HCT116 (cell line): ENCODE measurements around the gene GFER. TPM values are rescaled to one million over a fixed set of nuclear protein-coding genes. Genes with fewer than 3 reads are reported as not detected.

Source experiments
- ATAC-seq: fragments of 200-7000 bp; cut with Tn5 transposase; 2 replicates; pipeline ENCODE4 v1.9.1; 2020; ENCODE audit warnings: mild to moderate bottlenecking, moderate library complexity
- BruUV-seq: library from RNA; stranded (reverse); fragments of 400-500 nt; replicated peaks from 2 replicates; lab custom pipeline; 2021; lab: Mats Ljungman, UMichigan
- CTCF ChIA-PET: fragments of 300-600 bp; sonication (Branson Sonifier 250); formaldehyde crosslinking; loops from one replicate; lab custom pipeline; 2021; ENCODE audit warnings: antibody characterized with exemption; lab: Charles Lee
- POLR2A ChIA-PET: fragments of 300-600, 350-600 bp; sonication (Branson Sonifier 250); formaldehyde crosslinking; loops from one replicate; lab custom pipeline; 2021; ENCODE audit warnings: antibody characterized with exemption; lab: Charles Lee
- RAD21 ChIA-PET, 2 experiments: fragments of 300-600 bp; sonication (Branson Sonifier 250); formaldehyde crosslinking; loops; one replicate each; lab custom pipeline; 2023; ENCODE audit warnings: low total read pairs in 2 of 2; ENCODE audit not compliant: uncharacterized antibody in 2 of 2, unreplicated experiment in 2 of 2, low non-redundant PET in 1 of 2; lab: Charles Lee
- DNase-seq: peaks from one replicate; pipeline ENCODE4 v3.0.0-alpha.2; 2010; ENCODE audit warnings: low read depth, low spot score
- H2AFZ ChIP-seq: fragments of 200-600 bp; shearing (Covaris generic), sonication (generic); 2 replicates; pipeline ENCODE4 v1.6.1; 2017; ENCODE audit warnings: low read depth, mixed run types, mixed read lengths, antibody characterized with exemption, low read length; ENCODE audit not compliant: poor library complexity, severe bottlenecking
- H3K27ac ChIP-seq: 2 replicates; pipeline ENCODE4 v1.5.1; 2012; ENCODE audit warnings: low read depth, low read length
- H3K27me3 ChIP-seq: fragments of 200-600 bp; sonication (generic); 2 replicates; pipeline ENCODE4 v1.6.1; 2016; ENCODE audit warnings: mixed run types, low read length, mixed read lengths; ENCODE audit not compliant: insufficient read depth
- H3K36me3 ChIP-seq, 2 experiments: fragments of 200-500 bp in 1 of 2; fragments of 200-600 bp in 1 of 2; sonication (Bioruptor generic) in 1 of 2; sonication (generic) in 1 of 2; 2 replicates each; pipeline versions ENCODE4 v1.5.1 to v1.6.1; 2014 to 2016; ENCODE audit warnings: low read length in 2 of 2, inconsistent platforms in 1 of 2, mixed read lengths in 1 of 2, mixed run types in 1 of 2; ENCODE audit not compliant: insufficient read depth in 2 of 2, control insufficient read depth in 1 of 2
- H3K4me1 ChIP-seq, 2 experiments: fragments of 200-600 bp in 1 of 2; sonication (generic) in 1 of 2; 2 replicates each; pipeline versions ENCODE4 v1.5.1 to v1.6.1; 2012 to 2017; ENCODE audit warnings: low read length in 2 of 2, inconsistent platforms in 1 of 2, mild to moderate bottlenecking in 1 of 2, mixed read lengths in 1 of 2, mixed run types in 1 of 2, moderate library complexity in 1 of 2; ENCODE audit not compliant: insufficient read depth in 2 of 2, control insufficient read depth in 1 of 2
- H3K4me2 ChIP-seq: fragments of 200-600 bp; sonication (generic); 2 replicates; pipeline ENCODE4 v1.6.1; 2017; ENCODE audit warnings: mixed run types, low read length, mixed read lengths
- H3K4me3 ChIP-seq, 2 experiments: fragments of 200-600 bp in 1 of 2; sonication (generic) in 1 of 2; replicated peaks in 1 of 2; 2 replicates each; pipeline ENCODE4 v1.5.1; 2011 to 2016; ENCODE audit warnings: low read length in 2 of 2, control low read depth in 1 of 2, low read depth in 1 of 2, mild to moderate bottlenecking in 1 of 2, mixed read lengths in 1 of 2, mixed run types in 1 of 2
- H3K79me2 ChIP-seq: fragments of 200-600 bp; sonication (generic); 2 replicates; pipeline ENCODE4 v1.6.1; 2017; ENCODE audit warnings: mild to moderate bottlenecking, mixed run types, low read length, moderate library complexity, mixed read lengths; ENCODE audit not compliant: insufficient read depth
- H3K9ac ChIP-seq: fragments of 200-600 bp; sonication (generic); 2 replicates; pipeline ENCODE4 v1.6.1; 2016; ENCODE audit warnings: low read length, mixed read lengths
- H3K9me2 ChIP-seq: fragments of 200-600 bp; sonication (generic), shearing (Covaris generic); 2 replicates; pipeline ENCODE4 v1.6.1; 2017; ENCODE audit warnings: mixed run types, mild to moderate bottlenecking, moderate library complexity; ENCODE audit not compliant: insufficient read depth
- H3K9me3 ChIP-seq, 2 experiments: fragments of 200-500 bp in 1 of 2; fragments of 200-600 bp in 1 of 2; sonication (Bioruptor generic) in 1 of 2; sonication (generic) in 1 of 2; 2 replicates each; pipeline ENCODE4 v1.6.1; 2014 to 2017; ENCODE audit warnings: low read length in 2 of 2, mixed read lengths in 2 of 2, inconsistent platforms in 1 of 2, low read depth in 1 of 2, mild to moderate bottlenecking in 1 of 2, mixed run types in 1 of 2, moderate library complexity in 1 of 2; ENCODE audit not compliant: control insufficient read depth in 1 of 2, insufficient read depth in 1 of 2
- H4K20me1 ChIP-seq: fragments of 200-600 bp; sonication (generic), shearing (Covaris generic); 2 replicates; pipeline ENCODE4 v1.6.1; 2017; ENCODE audit warnings: mixed run types, mild to moderate bottlenecking, moderate library complexity; ENCODE audit not compliant: insufficient read depth
- CEBPB ChIP-seq: IDR thresholded peaks from 2 replicates; pipeline ENCODE4 v1.6.1; 2012; ENCODE audit warnings: low read depth
- ELF1 ChIP-seq: IDR thresholded peaks from 2 replicates; pipeline ENCODE4 v1.6.1; 2012; ENCODE audit warnings: low read depth, borderline replicate concordance
- FOSL1 ChIP-seq: IDR thresholded peaks from 2 replicates; pipeline ENCODE4 v1.6.1; 2012; ENCODE audit warnings: low read depth
- POLR2AphosphoS5 ChIP-seq: IDR thresholded peaks from 2 replicates; pipeline ENCODE4 v1.6.1; 2011; ENCODE audit warnings: mild to moderate bottlenecking, low read depth, low read length, moderate library complexity
- YY1 ChIP-seq: IDR thresholded peaks from 2 replicates; pipeline ENCODE4 v1.6.1; 2011; ENCODE audit warnings: low read length, low read depth, moderate library complexity, mild to moderate bottlenecking; ENCODE audit not compliant: insufficient replicate concordance; ENCODE audit errors: extremely low read depth
- ZNF274 ChIP-seq: fragments of 200-500 bp; sonication (Bioruptor generic); IDR thresholded peaks from 2 replicates; pipeline ENCODE4 v1.6.1; 2014; ENCODE audit warnings: mild to moderate bottlenecking, low read depth, low read length, inconsistent platforms
- intact Hi-C: fragments of 100-400 bp; cut with micrococcal nuclease; formaldehyde crosslinking; loops from 2 replicates; pipeline ENCODE4 v1.10.0; 2022
- total RNA-seq: library from RNA; stranded (reverse); gene quantifications from one replicate; pipeline ENCODE4 v1.2.1, GENCODE V29; 2021; ENCODE audit not compliant: unreplicated experiment

The GFER gene
- total RNA-seq, 1 experiment from 2014 or later = 47.3 TPM

- no peak overlapping the region for H3K4me2 ChIP-seq
- ChIA-PET RAD21 (interaction anchor here in 1 of 2 experiments (0.6 kb wide), 1 partner anchor 35 kb away, joined by 5 read pairs; the partner anchor contains the start of gene RPS2), CTCF (no interaction called here), POLR2A (no interaction called here)
- no peaks in the 10 kb centered on the region for H3K27me3 ChIP-seq
- H3K4me3 ChIP-seq = no peak overlapping the region
- BruUV-seq = no TSS peak
- DNase-seq (no peak), ATAC-seq (no peak)
- H4K20me1 ChIP-seq = no peaks in the 10 kb centered on the region; the same call in 1 of the 2 replicates
- peaks cover 37% of the 10 kb centered on the region for H3K79me2 ChIP-seq
- H2AFZ ChIP-seq = no peak overlapping the region
- peaks cover 25 to 51% of the 10 kb centered on the region in 2 experiments; a peak in 3 of 4 replicates for H3K36me3 ChIP-seq
- no peak overlapping the region for H3K27ac ChIP-seq
- no peak for TF ChIP-seq ELF1
- H3K9me2 ChIP-seq = no peaks in the 10 kb centered on the region
- H3K9me3 ChIP-seq = no peaks in the 10 kb centered on the region
- no peak overlapping the region for H3K9ac ChIP-seq
- intact Hi-C loops = loop anchor here (5.0 kb wide), 1 partner anchor 142 kb away; no protein-coding TSS in a partner anchor
- H3K4me1 ChIP-seq = peaks cover 8 to 16% of the 10 kb centered on the region in 2 experiments
These were observed 16.0 kb downstream of the GFER start for GRCh38 chr16:1999866-2000514.

GRCh38 chr16:2001035-2001434 is 17.0 kb downstream of the GFER start:
- Histone ChIP-seq H3K36me3 (peaks cover 25 to 54% of the 10 kb centered on the region in 2 experiments; a peak in 3 of 4 replicates), H3K9me3 (no peaks in the 10 kb centered on the region)
- RAD21 ChIA-PET = no interaction called here

More at GRCh38 chr16:2001035-2001434, 17.0 kb downstream of the GFER start:
- ATAC-seq (no peak), DNase-seq (no peak)
- H3K27me3 ChIP-seq = no peaks in the 10 kb centered on the region
- no peak overlapping the region for H3K4me2 ChIP-seq
- H4K20me1 ChIP-seq = no peaks in the 10 kb centered on the region; the same call in 1 of the 2 replicates
- H3K27ac ChIP-seq = no peak overlapping the region
- POLR2A ChIA-PET = interaction anchor here (0.6 kb wide), 1 partner anchor 1409 kb away, joined by 3 read pairs; no protein-coding TSS in a partner anchor
- intact Hi-C loops = loop anchor here (5.0 kb wide), 1 partner anchor 141 kb away; no protein-coding TSS in a partner anchor
- no peak overlapping the region for H3K9ac ChIP-seq
- CTCF ChIA-PET = no interaction called here
- no peak overlapping the region for H2AFZ ChIP-seq
- H3K79me2 ChIP-seq = peaks cover 47% of the 10 kb centered on the region
- peaks cover 8 to 26% of the 10 kb centered on the region in 2 experiments for H3K4me1 ChIP-seq
- no peaks in the 10 kb centered on the region for H3K9me2 ChIP-seq
- no TSS peak for BruUV-seq
- no peak overlapping the region for H3K4me3 ChIP-seq
- TF ChIP-seq FOSL1 (no peak), POLR2AphosphoS5 (no peak), CEBPB (no peak), YY1 (no peak), ZNF274 (no peak)
- TF ChIP-seq, all 23 proteins: peak for 0
